Stimulated activated CD8-positive, alpha-beta memory T cell treated with anti-CD3 and anti-CD28 coated beads, Interleukin-4, amount 100 ng/mL, for 1 hour (primary cell): Measurements from ENCODE around the gene IGF2R.
"Not testable (repeated sequence)": the region's sequence is repeated elsewhere in the genome, so short reads cannot be mapped to it uniquely, and the experiment has no call there.

ENCODE experiments used
- DNase-seq, 2 donors: peaks; one replicate each; pipeline ENCODE4 v3.0.0-alpha.2; 2020; ENCODE audit warnings: low read depth in 2 of 2, low spot score in 1 of 2

IGF2R gene

GRCh38 chr6:160117137-160117536 lies 148.3 kb downstream of the IGF2R start:
- no peak for DNase-seq

GRCh38 chr6:160118620-160119229 lies 149.8 kb downstream of the IGF2R start:
- DNase-seq, result no peak

DNA sequence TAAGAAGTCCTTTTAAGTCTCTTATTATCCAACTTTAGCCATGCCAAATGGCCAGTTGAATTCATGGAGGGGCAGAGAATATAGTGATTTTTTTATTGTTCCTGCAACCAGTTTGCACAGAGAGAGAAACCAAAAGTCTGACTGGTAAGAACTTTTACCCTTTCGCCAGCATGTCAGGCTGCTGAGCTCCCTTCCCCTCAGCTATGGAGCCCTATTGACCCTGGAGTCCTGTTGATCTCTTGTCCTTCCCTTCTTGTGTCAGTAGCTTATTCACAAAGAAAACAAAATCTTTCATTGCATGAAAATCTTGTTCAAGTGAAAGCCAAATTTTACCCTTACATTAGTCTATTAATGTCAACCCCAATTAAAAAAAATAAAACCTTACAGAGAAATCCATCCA lies 151.2 kb downstream of the IGF2R start:
- no peak for DNase-seq

GRCh38 chr6:160121558-160121957 lies 152.7 kb downstream of the IGF2R start, which contains the start of gene SLC22A1:
SLC22A1 (plus strand) TSS chr6:160121815; CDS start chr6:160121936, 121 bp downstream.
- DNase-seq, result no peak

- no peak for DNase-seq
These were observed 153.1 kb downstream of the IGF2R start for GRCh38 chr6:160121981-160122380.

GRCh38 chr6:160122744-160123143 lies 153.9 kb downstream of the IGF2R start:
- no peak for DNase-seq

DNA sequence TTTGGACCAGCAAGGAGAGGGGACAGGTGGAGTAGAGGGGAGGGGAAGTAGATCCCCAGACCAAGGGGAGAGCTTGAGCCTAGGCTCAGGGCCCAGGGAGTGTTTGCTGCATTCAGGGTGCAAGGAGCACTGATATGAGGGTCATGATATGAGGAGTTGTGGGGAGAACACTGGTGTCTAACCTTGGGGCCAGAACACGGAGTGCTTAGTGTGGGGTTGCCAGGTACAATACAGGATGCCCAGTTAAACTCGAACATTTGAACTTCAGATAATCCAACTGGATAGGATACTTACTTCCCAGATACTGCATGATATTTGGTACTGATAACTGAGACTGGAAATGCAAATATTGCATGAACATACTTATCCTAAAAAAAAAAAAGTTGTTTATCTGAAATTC lies 155.1 kb downstream of the IGF2R start:
- no peak for DNase-seq

- DNase-seq, result no peak
These were observed 155.7 kb downstream of the IGF2R start for GRCh38 chr6:160124605-160125004.

GRCh38 chr6:160125105-160125504 lies 156.2 kb downstream of the IGF2R start:
- DNase-seq, result not testable (repeated sequence)

DNA sequence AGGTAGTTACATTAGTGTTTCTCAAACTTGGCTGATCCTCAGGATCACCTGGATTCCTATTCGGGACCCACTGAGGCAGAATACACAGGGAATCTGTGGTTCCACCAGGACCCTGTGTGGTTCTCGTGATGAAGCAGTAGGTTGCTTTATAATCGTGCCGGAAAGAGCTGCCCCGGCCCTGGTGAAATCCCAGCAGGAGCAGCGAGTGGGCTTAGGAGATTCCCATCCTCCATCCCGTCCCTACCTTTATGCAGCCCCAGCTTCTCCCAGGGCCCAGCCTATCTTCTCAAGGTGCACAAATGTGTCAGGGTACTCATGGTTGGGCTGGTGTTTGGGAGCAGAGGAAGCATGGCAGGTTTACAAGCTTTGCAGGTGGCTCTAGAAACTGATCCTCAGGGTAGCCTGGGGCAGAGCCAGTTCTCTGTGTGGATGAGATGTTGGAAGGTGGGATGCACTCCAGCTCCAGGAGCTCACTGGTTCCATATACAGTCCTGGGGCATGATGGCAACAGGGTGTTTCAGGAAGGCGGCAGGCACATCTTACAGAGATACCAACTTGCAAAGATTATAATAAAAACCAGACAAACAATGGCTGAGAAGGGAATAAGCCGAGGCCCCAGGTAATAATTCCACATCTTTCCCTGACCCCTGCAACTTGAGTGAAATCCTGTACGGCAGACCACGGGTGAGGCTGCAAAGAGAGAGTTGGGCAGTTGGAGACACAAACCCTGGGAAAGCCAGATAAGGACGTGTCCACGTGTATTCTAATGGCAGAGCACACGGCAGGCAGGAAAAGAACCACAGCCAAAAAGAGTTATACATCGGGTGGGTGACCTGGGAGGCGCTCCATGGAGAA lies 158.6 kb downstream of the IGF2R start:
- DNase-seq, result no peak

DNA sequence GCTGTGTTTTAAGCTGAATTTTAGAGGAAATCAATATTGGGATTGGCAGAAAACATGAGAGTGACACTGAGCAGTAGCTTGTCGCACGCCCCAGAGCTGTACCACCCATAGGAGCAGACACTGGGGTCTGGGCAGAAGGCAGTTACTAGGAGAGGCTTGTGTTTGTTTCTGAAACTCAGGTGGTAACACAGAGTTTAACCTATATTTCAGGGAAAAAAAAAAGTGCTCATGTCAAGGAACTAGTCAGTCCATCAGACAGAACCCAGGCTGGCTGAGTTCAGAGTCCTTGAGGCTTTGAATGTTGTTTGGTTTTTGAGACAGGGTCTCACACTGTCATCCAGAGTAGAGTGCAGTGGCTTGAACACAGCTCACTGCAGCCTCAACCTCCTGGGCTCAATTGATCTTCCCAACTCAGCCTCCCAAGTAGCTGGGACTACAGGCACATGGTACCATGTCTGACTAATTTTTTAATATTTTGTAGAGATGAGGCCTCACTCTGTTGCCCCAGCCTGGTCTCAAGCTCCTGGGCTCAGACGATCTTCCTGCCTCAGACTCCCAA lies 159.3 kb downstream of the IGF2R start:
- DNase-seq, result no peak

DNA sequence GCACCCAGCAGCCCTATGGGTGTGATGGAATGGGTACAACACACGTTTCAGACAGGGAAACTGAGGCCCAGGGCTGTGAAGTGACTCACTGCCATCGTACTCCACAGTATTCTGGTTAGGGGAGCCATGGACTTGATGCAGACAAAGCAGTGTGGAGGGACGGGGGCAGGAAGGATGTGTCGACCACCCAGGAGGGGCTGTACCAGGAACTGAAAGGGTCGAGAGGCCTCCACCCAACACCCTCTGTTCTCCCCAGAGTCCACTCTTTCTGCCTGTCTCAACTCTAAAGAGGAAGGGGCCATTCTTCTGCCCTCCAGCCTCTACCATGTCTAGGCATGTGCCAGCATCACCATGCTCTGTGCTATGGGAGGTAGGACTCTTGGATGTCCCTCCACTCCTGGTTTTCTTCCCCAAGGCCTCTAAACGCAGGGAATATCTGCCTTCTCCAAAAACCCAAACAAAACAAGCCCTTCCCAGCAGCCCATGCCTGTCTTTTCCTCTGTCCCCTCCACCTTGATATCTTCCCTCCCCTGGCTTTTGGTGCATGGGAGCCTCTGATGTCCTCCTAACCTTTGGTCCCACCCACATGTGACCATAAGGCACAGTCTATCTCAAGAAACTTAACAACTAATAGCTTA lies 160.1 kb downstream of the IGF2R start:
- DNase-seq, result no peak

GRCh38 chr6:160129881-160130615 lies 161.2 kb downstream of the IGF2R start:
- DNase-seq, result no peak

DNA sequence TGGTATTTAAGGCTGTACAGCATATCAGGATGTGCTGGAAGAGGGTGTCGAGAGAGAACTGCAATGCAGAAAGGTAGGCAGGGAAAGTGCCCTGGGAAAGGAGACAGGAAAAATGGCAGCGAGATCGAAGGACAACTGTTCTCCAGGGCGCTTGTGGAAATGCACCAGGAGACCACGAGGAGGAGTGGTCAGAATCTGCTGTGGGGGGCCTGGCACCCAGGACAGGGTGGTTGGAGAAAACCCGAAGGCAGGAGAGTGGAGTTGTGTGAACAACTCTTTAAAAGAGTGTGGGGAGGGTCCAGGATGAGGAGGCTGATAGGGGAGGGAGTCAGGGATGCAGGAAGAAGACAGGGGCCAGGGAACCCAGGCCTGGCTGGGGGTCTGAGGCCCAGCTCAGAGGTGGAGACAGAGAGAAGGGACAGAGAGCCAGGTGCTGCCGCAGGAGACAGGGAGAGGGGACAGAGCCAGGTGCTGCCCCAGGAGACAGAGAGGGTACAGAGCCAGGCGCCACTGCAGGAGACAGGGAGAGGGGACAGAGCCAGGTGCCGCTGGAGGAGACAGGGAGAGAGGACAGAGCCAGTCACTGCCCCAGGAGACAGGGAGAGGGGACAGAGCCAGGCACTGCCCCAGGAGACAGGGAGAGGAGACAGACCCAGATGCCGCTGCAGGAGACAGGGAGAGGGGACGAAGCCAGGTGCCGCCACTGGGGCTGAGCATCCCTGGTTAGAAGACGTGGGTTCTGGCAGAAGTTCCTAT lies 162.0 kb downstream of the IGF2R start:
- DNase-seq, result no peak

GRCh38 chr6:160131636-160132296 lies 162.9 kb downstream of the IGF2R start:
- DNase-seq, result no peak

- DNase-seq, result no peak
These were observed 163.4 kb downstream of the IGF2R start for GRCh38 chr6:160132297-160132637.

DNA sequence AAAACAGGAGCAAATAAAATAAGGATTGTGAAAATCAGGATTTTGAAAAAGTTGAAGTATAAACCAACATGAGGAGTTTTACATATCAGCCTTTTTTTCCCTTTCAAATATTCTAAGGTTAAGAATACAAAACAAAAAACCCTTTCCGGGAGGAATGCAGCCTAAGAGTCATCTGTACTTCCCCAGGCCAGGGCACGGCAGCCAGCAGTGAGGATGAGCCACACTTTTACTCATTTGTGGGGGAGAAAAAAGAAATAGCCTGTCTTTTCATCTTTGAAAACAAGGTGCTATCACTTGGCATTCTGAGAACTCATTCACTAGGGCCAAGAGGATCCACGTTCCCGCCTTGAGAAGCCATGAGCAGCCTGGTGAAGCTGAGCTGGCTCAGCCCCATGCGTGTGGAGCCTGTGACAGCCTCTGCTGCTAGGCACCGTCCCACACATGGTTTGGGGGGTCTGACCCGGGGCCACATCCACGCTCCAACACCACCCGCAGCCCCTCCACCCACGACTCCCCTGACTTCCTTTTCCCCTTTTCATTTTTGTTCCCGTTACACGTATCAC lies 164.0 kb downstream of the IGF2R start:
- DNase-seq, result no peak

GRCh38 chr6:160133441-160134336 lies 164.8 kb downstream of the IGF2R start:
- no peak for DNase-seq

DNA sequence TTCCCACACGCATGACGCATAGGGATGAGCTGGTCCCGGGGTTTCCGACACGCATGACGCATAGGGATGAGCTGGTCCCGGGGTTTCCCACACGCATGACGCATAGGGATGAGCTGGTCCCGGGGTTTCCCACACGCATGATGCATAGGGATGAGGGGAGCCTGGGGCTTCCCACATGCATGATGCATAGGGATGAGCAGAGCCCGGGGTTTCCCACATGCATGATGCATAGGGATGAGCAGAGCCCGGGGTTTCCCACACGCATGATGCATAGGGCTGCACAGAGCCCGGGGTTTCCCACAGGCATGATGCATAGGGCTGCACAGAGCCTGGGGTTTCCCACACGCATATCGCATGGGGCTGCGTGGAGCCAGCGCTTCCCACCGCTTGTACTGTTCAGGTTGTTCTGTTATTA lies 165.5 kb downstream of the IGF2R start:
- not testable (repeated sequence) for DNase-seq
